BLaER1 (cell line): Measurements from ENCODE around the gene ABI1.

Experiments used
- H3K27ac ChIP-seq: shearing (Covaris generic); formaldehyde crosslinking; 2 replicates; pipeline ENCODE4 v1.8.1; 2022
- H3K27me3 ChIP-seq: shearing (Covaris generic); formaldehyde crosslinking; 2 replicates; pipeline ENCODE4 v1.8.1; 2022
- H3K36me3 ChIP-seq: shearing (Covaris generic); formaldehyde crosslinking; 2 replicates; pipeline ENCODE4 v1.8.1; 2022
- H3K4me1 ChIP-seq: shearing (Covaris generic); formaldehyde crosslinking; 2 replicates; pipeline ENCODE4 v1.8.1; 2022
- H3K4me2 ChIP-seq: shearing (Covaris generic); formaldehyde crosslinking; 2 replicates; pipeline ENCODE4 v1.8.1; 2022
- H3K4me3 ChIP-seq: shearing (Covaris generic); formaldehyde crosslinking; 2 replicates; pipeline ENCODE4 v1.8.1; 2022
- H3K9ac ChIP-seq: shearing (Covaris generic); formaldehyde crosslinking; 2 replicates; pipeline ENCODE4 v1.8.1; 2022
- H3K9me3 ChIP-seq: shearing (Covaris generic); formaldehyde crosslinking; 2 replicates; pipeline ENCODE4 v1.8.1; 2022
- H4K20me1 ChIP-seq: shearing (Covaris generic); formaldehyde crosslinking; 2 replicates; pipeline ENCODE4 v1.8.1; 2022
- Cebpa-rat ChIP-seq: shearing (Covaris generic); IDR thresholded peaks from 2 replicates; pipeline ENCODE4 v1.8.1; 2022

The ABI1 gene

GRCh38 chr10:26743091-26743490, 117.7 kb downstream of the ABI1 start:
- no peak for TF ChIP-seq Cebpa-rat
- Histone ChIP-seq H3K9ac (no peak overlapping the region), H3K4me2 (no peak overlapping the region), H4K20me1 (0 out of 2 replicates have a peak, but pooled peaks cover 6% of the 10 kb centered on the region), H3K27me3 (no peaks in the 10 kb centered on the region), H3K27ac (no peak overlapping the region), H3K4me1 (peaks cover 32% of the 10 kb centered on the region), H3K4me3 (no peak overlapping the region), H3K36me3 (peaks cover 98% of the 10 kb centered on the region), H3K9me3 (no peaks in the 10 kb centered on the region)

- H3K4me1 ChIP-seq, result peaks cover 32% of the 10 kb centered on the region
These were observed 119.4 kb downstream of the ABI1 start for GRCh38 chr10:26741368-26741767.

GRCh38 chr10:26739071-26739631, 121.6 kb downstream of the ABI1 start:
- Histone ChIP-seq H3K4me3 (no peak overlapping the region), H3K4me1 (peaks cover 32% of the 10 kb centered on the region), H3K27me3 (no peaks in the 10 kb centered on the region), H3K9ac (no peak overlapping the region), H3K9me3 (no peaks in the 10 kb centered on the region), H3K36me3 (peaks cover 98% of the 10 kb centered on the region), H3K27ac (no peak overlapping the region), H4K20me1 (no peaks in the 10 kb centered on the region), H3K4me2 (no peak overlapping the region)
- no peak for TF ChIP-seq Cebpa-rat

More at GRCh38 chr10:26741368-26741767, 119.4 kb downstream of the ABI1 start:
- Histone ChIP-seq H3K9me3 (no peaks in the 10 kb centered on the region), H3K36me3 (peaks cover 98% of the 10 kb centered on the region), H4K20me1 (no peaks in the 10 kb centered on the region), H3K4me2 (0 out of 2 replicates have a peak overlapping the region, but pooled peaks have one; percentile 2), H3K4me3 (no peak overlapping the region), H3K27me3 (no peaks in the 10 kb centered on the region), H3K27ac (no peak overlapping the region), H3K9ac (no peak overlapping the region)
- no peak for TF ChIP-seq Cebpa-rat

GRCh38 chr10:26738301-26738911, 122.4 kb downstream of the ABI1 start:
- TF ChIP-seq Cebpa-rat, result no peak
- no peak overlapping the region for H3K4me3 ChIP-seq
- no peaks in the 10 kb centered on the region for H3K27me3 ChIP-seq
- peaks cover 98% of the 10 kb centered on the region for H3K36me3 ChIP-seq
- no peak overlapping the region; the same call in 1 of the 2 replicates for H3K4me2 ChIP-seq
- no peaks in the 10 kb centered on the region for H4K20me1 ChIP-seq
- H3K9ac ChIP-seq, result no peak overlapping the region
- H3K9me3 ChIP-seq, result no peaks in the 10 kb centered on the region
- no peak overlapping the region for H3K27ac ChIP-seq
- H3K4me1 ChIP-seq, result peaks cover 32% of the 10 kb centered on the region

GRCh38 chr10:26737730-26738129, 123.0 kb downstream of the ABI1 start:
- Histone ChIP-seq H3K36me3 (peaks cover 98% of the 10 kb centered on the region), H3K9ac (no peak overlapping the region), H3K4me3 (no peak overlapping the region), H3K4me2 (no peak overlapping the region), H3K4me1 (peaks cover 32% of the 10 kb centered on the region), H3K27ac (no peak overlapping the region), H3K27me3 (no peaks in the 10 kb centered on the region), H4K20me1 (no peaks in the 10 kb centered on the region), H3K9me3 (no peaks in the 10 kb centered on the region)
- no peak for TF ChIP-seq Cebpa-rat

GRCh38 chr10:26735435-26735834, 125.3 kb downstream of the ABI1 start:
- H3K4me3 ChIP-seq, result no peak overlapping the region
- no peaks in the 10 kb centered on the region for H3K9me3 ChIP-seq
- no peaks in the 10 kb centered on the region for H3K27me3 ChIP-seq
- H3K36me3 ChIP-seq, result peaks cover 98% of the 10 kb centered on the region
- H3K27ac ChIP-seq, result no peak overlapping the region
- no peak overlapping the region for H3K9ac ChIP-seq
- H3K4me1 ChIP-seq, result peaks cover 22% of the 10 kb centered on the region
- no peaks in the 10 kb centered on the region; the same call in 1 of the 2 replicates for H4K20me1 ChIP-seq
- TF ChIP-seq Cebpa-rat, result no peak
- H3K4me2 ChIP-seq, result no peak overlapping the region

GRCh38 chr10:26733750-26734568, 126.8 kb downstream of the ABI1 start:
- no peak overlapping the region for H3K4me3 ChIP-seq
- H4K20me1 ChIP-seq, result no peaks in the 10 kb centered on the region; the same call in 1 of the 2 replicates
- H3K4me2 ChIP-seq, result no peak overlapping the region
- no peak overlapping the region for H3K9ac ChIP-seq
- H3K27me3 ChIP-seq, result no peaks in the 10 kb centered on the region
- no peak overlapping the region for H3K27ac ChIP-seq
- H3K4me1 ChIP-seq, result peaks cover 8% of the 10 kb centered on the region
- no peak for TF ChIP-seq Cebpa-rat
- peaks cover 100% of the 10 kb centered on the region for H3K36me3 ChIP-seq
- H3K9me3 ChIP-seq, result no peaks in the 10 kb centered on the region

GRCh38 chr10:26730552-26730951, 130.2 kb downstream of the ABI1 start:
- Histone ChIP-seq H3K27ac (no peak overlapping the region), H3K4me3 (no peak overlapping the region), H3K4me1 (no peaks in the 10 kb centered on the region), H3K9me3 (no peaks in the 10 kb centered on the region), H3K36me3 (peaks cover 97% of the 10 kb centered on the region), H4K20me1 (peaks cover 4% of the 10 kb centered on the region; the same call in 1 of the 2 replicates), H3K9ac (no peak overlapping the region), H3K4me2 (no peak overlapping the region), H3K27me3 (no peaks in the 10 kb centered on the region)
- TF ChIP-seq Cebpa-rat, result no peak

- no peak for TF ChIP-seq Cebpa-rat
- no peak overlapping the region for H3K4me2 ChIP-seq
These were observed 131.4 kb downstream of the ABI1 start for GRCh38 chr10:26729395-26729794.

GRCh38 chr10:26728957-26729356, 131.8 kb downstream of the ABI1 start:
- no peak overlapping the region for H3K27ac ChIP-seq
- no peak for TF ChIP-seq Cebpa-rat
- no peaks in the 10 kb centered on the region for H3K27me3 ChIP-seq
- H3K4me1 ChIP-seq, result no peaks in the 10 kb centered on the region
- no peaks in the 10 kb centered on the region for H3K9me3 ChIP-seq
- H3K4me3 ChIP-seq, result no peak overlapping the region
- peaks cover 97% of the 10 kb centered on the region for H3K36me3 ChIP-seq
- no peak overlapping the region for H3K4me2 ChIP-seq
- peaks cover 4% of the 10 kb centered on the region; the same call in 1 of the 2 replicates for H4K20me1 ChIP-seq
- H3K9ac ChIP-seq, result no peak overlapping the region

More at GRCh38 chr10:26729395-26729794, 131.4 kb downstream of the ABI1 start:
- Histone ChIP-seq H3K27ac (no peak overlapping the region), H3K9ac (no peak overlapping the region), H3K4me1 (no peaks in the 10 kb centered on the region), H4K20me1 (peaks cover 4% of the 10 kb centered on the region; the same call in 1 of the 2 replicates), H3K4me3 (no peak overlapping the region), H3K27me3 (no peaks in the 10 kb centered on the region), H3K36me3 (peaks cover 97% of the 10 kb centered on the region), H3K9me3 (no peaks in the 10 kb centered on the region)
